ENCODE data around the gene CCNI. TPM values are rescaled to one million over a fixed set of nuclear protein-coding genes. Genes with fewer than 3 reads are reported as not detected.
"Not testable (repeated sequence)": the region's sequence is repeated elsewhere in the genome, so short reads cannot be mapped to it uniquely, and the experiment has no call there.

The CCNI gene
- total RNA-seq, 4 donors from 2014 or later, result 137 to 471 (median 239) TPM

GRCh38 chr4:77040854-77041725 is 34.7 kb downstream of the CCNI start:
- TF ChIP-seq CTCF (IDR thresholded peaks at IDR 0.05) (no peak), POLR2A (IDR thresholded peaks at IDR 0.05) (no peak)
- H3K27me3 ChIP-seq, result no peaks in the 10 kb centered on the region
- intact Hi-C loops (cut with DNase I; ENCODE audit: low total_unique reads), result no loop called here

GRCh38 chr4:77040270-77040669 is 35.5 kb downstream of the CCNI start:
- Histone ChIP-seq H3K27me3 (no peaks in the 10 kb centered on the region), H3K27ac (no peak overlapping the region), H3K4me1 (no peaks in the 10 kb centered on the region), H3K9me3 (no peaks in the 10 kb centered on the region), H3K36me3 (no peaks in the 10 kb centered on the region), H3K4me3 (no peak overlapping the region)
- intact Hi-C loops (cut with DNase I; ENCODE audit: low total_unique reads), result no loop called here
- DNase-seq, result no peak
- no peak for TF ChIP-seq CTCF (IDR thresholded peaks at IDR 0.05)
- TF ChIP-seq POLR2A (IDR thresholded peaks at IDR 0.05), result no peak

More at GRCh38 chr4:77040854-77041725, 34.7 kb downstream of the CCNI start:
- H3K4me1 ChIP-seq, result no peaks in the 10 kb centered on the region
- no peaks in the 10 kb centered on the region for H3K9me3 ChIP-seq
- H3K36me3 ChIP-seq, result no peaks in the 10 kb centered on the region
- no peak overlapping the region for H3K27ac ChIP-seq
- no peak overlapping the region for H3K4me3 ChIP-seq
- no peak for DNase-seq

- intact Hi-C loops (cut with DNase I; ENCODE audit: low total_unique reads), result no loop called here
- no peak overlapping the region for H3K27ac ChIP-seq
- TF ChIP-seq CTCF (IDR thresholded peaks at IDR 0.05), result no peak
- no peak for TF ChIP-seq POLR2A (IDR thresholded peaks at IDR 0.05)
- no peaks in the 10 kb centered on the region for H3K9me3 ChIP-seq
- H3K36me3 ChIP-seq, result no peaks in the 10 kb centered on the region
- no peaks in the 10 kb centered on the region for H3K27me3 ChIP-seq
- H3K4me1 ChIP-seq, result no peaks in the 10 kb centered on the region
- no peak for DNase-seq
- H3K4me3 ChIP-seq, result no peak overlapping the region
Observed at GRCh38 chr4:77039796-77040195, 36.0 kb downstream of the CCNI start.

- Histone ChIP-seq H3K36me3 (no peaks in the 10 kb centered on the region), H3K9me3 (no peaks in the 10 kb centered on the region), H3K4me3 (no peak overlapping the region), H3K27me3 (no peaks in the 10 kb centered on the region), H3K27ac (no peak overlapping the region), H3K4me1 (no peaks in the 10 kb centered on the region)
- TF ChIP-seq CTCF (IDR thresholded peaks at IDR 0.05) (no peak), POLR2A (IDR thresholded peaks at IDR 0.05) (no peak)
- no peak for DNase-seq
- intact Hi-C loops (cut with DNase I; ENCODE audit: low total_unique reads), result no loop called here
Observed at GRCh38 chr4:77037736-77038135, 38.1 kb downstream of the CCNI start.

- H3K9me3 ChIP-seq; H3K27me3 ChIP-seq; H3K36me3 ChIP-seq; H3K27ac ChIP-seq; intact Hi-C loops (cut with DNase I; ENCODE audit: low total_unique reads); H3K4me3 ChIP-seq; DNase-seq; H3K4me1 ChIP-seq: not testable (repeated sequence)
Observed at GRCh38 chr4:77037168-77037567, 38.6 kb downstream of the CCNI start.
